Stimulated activated CD4-positive, alpha-beta T cell treated with anti-CD3 and anti-CD28 coated beads, Interleukin-12 subunit alpha, Interleukin-12 subunit beta, amount 100 ng/mL, for 4 hours (primary cell): ENCODE data around the gene L3MBTL1.
"Not testable (repeated sequence)": the region's sequence is repeated elsewhere in the genome, so short reads cannot be mapped to it uniquely, and the experiment has no call there.

ENCODE experiments used
- DNase-seq: peaks from one replicate; pipeline ENCODE4 v3.0.0-alpha.2; 2020

The L3MBTL1 gene

GRCh38 chr20:43560974-43561373 is 53.5 kb downstream of the L3MBTL1 start:
- DNase-seq = no peak

DNA sequence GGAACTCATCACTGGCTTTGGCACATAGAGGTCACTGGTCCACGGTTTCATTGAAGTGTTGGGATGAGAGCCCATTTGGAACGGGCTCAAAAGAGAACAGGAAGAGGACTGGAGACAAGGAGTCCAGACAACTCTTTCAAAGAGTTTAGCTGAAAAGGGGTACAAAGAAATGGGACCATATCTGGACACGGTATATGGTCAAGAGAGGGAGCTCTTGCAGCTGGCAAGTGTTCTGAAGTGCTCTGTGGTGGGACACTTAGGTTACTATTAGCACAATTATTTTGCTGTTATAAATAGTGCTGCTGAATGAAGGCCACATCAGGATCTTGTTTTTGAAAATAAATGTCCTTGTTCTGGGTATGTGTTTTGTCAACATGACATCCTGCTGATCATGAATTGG is 55.9 kb downstream of the L3MBTL1 start:
- no peak for DNase-seq

DNA sequence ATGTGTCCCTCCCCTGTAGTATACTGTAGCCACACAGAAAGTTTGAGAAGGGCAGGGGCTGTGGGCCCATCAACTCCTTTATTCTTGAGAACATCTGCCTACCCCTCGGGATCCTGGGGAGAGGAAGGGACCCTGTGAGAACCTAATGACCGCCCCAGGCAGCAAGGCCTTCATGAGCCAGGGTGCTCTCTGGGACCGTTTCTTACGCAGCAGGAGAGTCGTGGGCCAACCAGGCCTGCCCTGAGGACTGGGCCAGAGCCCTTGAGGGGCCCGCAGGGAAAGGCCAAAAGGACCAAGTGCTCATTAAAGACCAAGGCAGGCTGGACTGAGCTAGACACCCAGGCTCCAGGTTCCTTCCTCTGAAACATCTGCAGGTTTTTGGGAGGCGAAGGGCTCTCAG is 56.5 kb downstream of the L3MBTL1 start:
- DNase-seq = no peak

DNA sequence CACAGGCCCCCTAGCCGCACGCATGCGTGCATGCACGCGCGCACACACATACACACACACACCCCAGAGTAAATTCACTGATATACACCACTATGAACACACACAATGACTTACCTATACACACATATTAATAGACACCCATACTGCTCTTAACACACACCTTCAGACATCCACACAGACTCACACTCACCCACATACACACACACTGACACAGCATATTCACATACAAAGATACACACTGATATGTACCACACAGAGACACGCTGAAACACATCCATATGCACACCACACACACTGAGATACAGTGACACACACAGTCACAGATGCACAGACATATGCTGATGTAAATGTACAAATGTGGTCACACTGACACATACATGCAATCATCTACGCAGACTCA is 57.0 kb downstream of the L3MBTL1 start:
- no peak for DNase-seq

DNA sequence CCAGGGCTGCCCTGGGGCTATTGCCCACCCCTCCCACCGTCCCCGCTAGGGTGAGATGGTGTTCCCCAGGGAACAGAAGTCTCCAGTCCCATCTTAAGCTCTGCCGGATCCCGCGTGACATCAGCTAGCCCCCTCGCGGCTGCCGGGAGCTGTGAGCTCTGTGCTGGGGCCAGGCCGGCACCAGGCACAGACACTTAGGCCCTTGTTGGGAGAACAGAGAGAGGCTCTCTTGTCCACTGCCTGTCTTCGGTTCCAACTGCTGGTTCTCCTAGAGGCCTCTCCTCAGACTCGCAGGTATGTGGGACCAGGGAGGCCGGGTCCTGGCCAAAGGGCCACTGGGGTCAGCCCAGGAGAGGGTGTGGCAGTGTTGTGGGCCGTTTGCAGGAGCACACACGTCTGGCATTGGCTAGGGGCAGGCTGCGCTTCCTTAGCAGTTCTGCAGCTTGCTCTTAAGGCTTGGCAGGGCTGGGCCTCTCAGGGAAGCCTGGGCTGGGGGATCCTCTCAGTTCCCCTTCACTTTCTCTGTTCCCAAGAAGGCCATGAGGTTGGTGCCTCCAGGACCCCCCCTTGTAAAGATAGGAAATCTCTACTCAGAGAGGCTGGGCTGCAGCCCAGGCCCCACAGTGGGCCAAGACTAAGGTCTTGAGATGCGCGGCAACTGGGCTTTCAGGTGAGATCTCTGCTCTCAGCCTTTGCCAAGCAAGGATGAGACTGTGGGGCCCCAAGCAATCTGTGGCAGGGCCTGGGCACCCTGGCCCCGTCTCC is 57.7 kb downstream of the L3MBTL1 start:
- DNase-seq = no peak

- DNase-seq = no peak
Measured at GRCh38 chr20:43565758-43566104, 58.2 kb downstream of the L3MBTL1 start.

- DNase-seq = no peak
Measured at GRCh38 chr20:43567477-43567876, 60.0 kb downstream of the L3MBTL1 start.

GRCh38 chr20:43568706-43569105 is 61.2 kb downstream of the L3MBTL1 start:
- no peak for DNase-seq

DNA sequence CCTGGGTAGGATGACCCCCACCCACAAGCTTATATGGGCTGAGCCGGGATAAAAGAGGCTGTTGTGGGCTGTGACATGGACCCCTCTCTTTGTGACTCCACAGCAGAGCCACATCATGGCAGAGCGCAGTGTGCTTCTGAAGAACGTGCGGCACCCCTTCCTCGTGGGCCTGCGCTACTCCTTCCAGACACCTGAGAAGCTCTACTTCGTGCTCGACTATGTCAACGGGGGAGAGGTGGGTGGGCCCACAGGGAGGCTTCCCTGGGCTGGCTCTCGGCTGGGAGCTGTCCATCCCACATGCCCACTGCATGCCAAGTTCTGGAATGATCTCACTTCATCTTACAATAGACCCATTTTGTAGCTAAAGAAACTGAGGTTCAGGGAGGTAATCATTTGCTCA is 61.8 kb downstream of the L3MBTL1 start:
- no peak for DNase-seq

DNA sequence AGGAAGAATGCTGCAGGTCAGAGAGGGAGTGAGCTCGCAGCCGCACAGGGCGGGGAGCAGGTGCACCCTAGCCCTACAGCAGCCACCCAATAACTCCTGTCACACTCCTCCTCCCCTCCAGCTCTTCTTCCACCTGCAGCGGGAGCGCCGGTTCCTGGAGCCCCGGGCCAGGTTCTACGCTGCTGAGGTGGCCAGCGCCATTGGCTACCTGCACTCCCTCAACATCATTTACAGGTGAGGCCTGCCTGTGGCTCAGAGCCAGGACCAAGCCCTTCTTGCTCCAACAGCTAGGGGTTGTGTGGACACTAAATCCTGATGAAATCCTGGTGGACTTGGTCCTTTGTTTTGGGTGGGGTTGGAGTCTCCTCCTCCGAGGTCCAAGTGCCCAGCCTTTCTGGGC is 63.0 kb downstream of the L3MBTL1 start:
- DNase-seq = no peak

GRCh38 chr20:43571310-43571709 is 63.8 kb downstream of the L3MBTL1 start:
- no peak for DNase-seq

- no peak for DNase-seq
Measured at GRCh38 chr20:43571771-43572170, 64.3 kb downstream of the L3MBTL1 start.

DNA sequence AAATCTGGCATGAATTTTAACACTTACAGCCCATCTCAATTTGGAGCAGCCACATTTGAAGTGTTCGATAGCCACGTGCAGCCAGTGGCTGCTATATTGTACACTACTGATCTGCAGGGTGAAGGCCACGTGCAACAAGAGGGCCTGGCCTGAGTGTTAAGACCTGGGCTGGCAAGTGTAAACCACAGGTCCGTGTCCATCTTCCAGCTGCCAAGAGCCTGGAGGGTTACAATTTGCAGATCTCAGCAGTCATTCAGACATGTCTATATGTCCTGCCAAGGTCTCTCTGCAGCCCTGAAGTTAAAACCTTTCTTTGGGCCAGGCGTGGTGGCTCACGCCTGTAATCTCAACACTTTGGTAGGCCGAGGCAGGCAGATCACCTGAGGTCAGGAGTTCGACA is 65.4 kb downstream of the L3MBTL1 start:
- no peak for DNase-seq

- no peak for DNase-seq
Measured at GRCh38 chr20:43576108-43576507, 68.6 kb downstream of the L3MBTL1 start.

GRCh38 chr20:43579861-43580793 is 72.6 kb downstream of the L3MBTL1 start:
- no peak for DNase-seq

GRCh38 chr20:43583133-43583864 is 75.8 kb downstream of the L3MBTL1 start:
- no peak for DNase-seq

GRCh38 chr20:43583982-43584432 is 76.5 kb downstream of the L3MBTL1 start:
- DNase-seq = no peak

DNA sequence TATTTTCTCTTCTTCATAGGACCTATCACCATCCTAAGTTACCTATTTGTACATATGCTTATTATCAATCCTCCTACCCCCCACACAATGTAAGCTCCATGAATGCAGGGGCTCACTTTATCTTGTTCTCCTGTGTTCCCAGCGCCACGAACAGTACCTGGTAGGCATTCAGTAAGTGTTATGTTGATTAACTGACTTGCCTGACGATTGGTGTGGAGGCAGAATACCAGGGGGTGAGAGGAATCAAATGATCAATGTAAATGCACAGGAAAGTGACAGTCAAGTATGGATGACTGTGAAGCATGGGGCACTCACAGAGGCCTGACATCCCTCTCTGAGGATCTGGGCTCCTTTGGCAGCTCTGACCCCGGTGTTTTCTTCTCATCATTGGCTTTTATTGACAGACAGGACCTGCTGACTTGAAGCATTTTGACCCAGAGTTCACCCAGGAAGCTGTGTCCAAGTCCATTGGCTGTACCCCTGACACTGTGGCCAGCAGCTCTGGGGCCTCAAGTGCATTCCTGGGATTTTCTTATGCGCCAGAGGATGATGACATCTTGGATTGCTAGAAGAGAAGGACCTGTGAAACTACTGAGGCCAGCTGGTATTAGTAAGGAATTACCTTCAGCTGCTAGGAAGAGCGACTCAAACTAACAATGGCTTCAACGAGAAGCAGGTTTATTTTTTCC is 77.1 kb downstream of the L3MBTL1 start:
- no peak for DNase-seq

- no peak for DNase-seq
Measured at GRCh38 chr20:43586641-43587040, 79.1 kb downstream of the L3MBTL1 start.

- not testable (repeated sequence) for DNase-seq
Measured at GRCh38 chr20:43588526-43588925, 81.0 kb downstream of the L3MBTL1 start.

DNA sequence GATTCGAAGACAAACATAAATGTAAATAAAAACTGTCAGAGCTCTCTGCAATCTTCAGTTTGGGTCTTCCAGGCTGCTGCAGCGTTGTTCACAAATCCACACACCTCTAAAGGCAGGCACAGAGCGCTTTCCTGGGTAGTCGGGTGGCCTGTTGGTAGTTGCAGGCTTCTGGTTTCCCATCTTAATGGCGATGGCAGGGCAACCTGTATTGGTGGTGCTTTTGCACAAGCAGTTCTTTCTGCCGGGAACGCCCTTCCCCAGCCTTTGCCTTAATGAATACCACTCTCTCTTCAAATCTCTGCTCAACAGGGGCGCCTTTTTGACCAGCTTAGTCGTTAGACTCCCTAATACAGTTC is 82.5 kb downstream of the L3MBTL1 start:
- no peak for DNase-seq

DNA sequence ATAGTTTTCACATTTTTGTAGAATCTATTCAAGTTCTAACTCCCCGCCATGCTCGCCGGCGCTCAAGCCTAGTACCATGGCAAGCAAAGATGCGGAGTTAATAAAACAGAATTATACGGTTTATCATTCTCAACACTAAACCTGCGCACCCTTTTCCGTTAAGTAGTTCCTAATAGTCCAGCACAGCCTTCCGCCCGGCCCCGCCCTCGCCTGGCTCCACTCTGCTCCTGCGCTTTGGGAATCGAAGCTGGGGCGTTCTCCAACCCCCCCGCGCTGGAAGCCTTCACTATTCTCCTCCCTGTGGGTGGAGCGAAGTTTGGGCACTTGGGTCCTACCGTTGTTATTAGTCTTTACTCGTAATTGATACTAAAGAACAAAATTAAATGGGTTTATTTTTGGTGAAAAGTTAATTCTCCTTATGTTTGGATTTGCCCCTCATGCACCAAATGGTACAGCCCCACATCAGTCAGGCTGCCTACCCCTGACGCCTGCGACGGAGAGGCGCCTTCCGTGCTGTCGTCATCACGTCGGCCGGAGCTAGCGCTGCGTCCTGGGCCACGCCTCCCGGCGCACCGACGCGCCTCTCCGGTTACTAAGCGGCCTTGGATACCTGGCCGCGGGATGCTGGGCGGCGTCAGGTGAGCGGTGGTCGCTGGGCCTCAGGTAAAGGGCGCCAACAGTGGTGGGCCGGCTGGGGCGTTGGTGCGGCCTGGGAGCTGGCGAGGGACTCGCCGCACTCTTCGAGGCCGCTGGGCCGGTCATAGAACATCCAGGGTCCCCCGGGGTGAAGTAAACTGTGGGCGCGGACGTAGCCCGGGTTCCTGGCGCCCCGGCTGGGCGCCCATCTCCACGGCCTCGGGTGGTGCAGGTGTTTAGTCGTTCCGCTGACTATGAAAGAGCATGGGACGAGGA is 83.2 kb downstream of the L3MBTL1 start, which contains the start of gene IFT52:
IFT52 (plus strand) TSS at position 546 of the 912 bp plus-strand sequence. CDS start 3,762 bp downstream, outside the sequence.
- peak; percentile 85 for DNase-seq
